ENCODE data around the gene FNBP1L.
"Not testable (repeated sequence)": the region's sequence is repeated elsewhere in the genome, so short reads cannot be mapped to it uniquely, and the experiment has no call there.

The FNBP1L gene

GRCh38 chr1:93467606-93468005 is 19.7 kb downstream of the FNBP1L start:
- TF ChIP-seq, protein P1, sequence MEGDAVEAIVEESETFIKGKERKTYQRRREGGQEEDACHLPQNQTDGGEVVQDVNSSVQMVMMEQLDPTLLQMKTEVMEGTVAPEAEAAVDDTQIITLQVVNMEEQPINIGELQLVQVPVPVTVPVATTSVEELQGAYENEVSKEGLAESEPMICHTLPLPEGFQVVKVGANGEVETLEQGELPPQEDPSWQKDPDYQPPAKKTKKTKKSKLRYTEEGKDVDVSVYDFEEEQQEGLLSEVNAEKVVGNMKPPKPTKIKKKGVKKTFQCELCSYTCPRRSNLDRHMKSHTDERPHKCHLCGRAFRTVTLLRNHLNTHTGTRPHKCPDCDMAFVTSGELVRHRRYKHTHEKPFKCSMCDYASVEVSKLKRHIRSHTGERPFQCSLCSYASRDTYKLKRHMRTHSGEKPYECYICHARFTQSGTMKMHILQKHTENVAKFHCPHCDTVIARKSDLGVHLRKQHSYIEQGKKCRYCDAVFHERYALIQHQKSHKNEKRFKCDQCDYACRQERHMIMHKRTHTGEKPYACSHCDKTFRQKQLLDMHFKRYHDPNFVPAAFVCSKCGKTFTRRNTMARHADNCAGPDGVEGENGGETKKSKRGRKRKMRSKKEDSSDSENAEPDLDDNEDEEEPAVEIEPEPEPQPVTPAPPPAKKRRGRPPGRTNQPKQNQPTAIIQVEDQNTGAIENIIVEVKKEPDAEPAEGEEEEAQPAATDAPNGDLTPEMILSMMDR (IDR thresholded peaks at IDR 0.05; ENCODE audit: insufficient read depth, low read depth, low read length, missing control alignments) = no peak
- no peak for DNase-seq (ENCODE audit: low read depth)
- H3K4me3 ChIP-seq (ENCODE audit: low read depth, low read length) = no peak overlapping the region

GRCh38 chr1:93468662-93469061 is 20.7 kb downstream of the FNBP1L start:
- TF ChIP-seq, protein P1 (IDR thresholded peaks at IDR 0.05; ENCODE audit: insufficient read depth, low read depth, low read length, missing control alignments) = no peak
- no peak for DNase-seq (ENCODE audit: low read depth)
- H3K4me3 ChIP-seq (ENCODE audit: low read depth, low read length) = no peak overlapping the region

DNA sequence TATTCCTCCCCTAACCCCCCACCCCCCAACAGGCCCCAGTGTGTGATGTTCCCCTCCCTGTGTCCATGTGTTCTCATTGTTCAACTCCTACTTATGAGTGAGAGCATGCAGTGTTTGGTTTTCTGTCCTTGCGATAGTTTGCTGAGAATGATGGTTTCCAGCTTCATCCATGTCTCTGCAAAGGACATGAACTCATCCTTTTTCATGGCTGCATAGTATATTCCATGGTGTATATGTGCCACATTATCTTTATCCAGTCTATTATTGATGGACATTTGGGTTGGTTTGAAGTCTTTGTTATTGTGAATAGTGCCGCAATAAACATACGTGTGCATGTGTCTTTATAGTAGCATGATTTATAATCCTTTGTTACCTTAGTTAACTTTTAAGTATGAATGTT is 21.3 kb downstream of the FNBP1L start:
- not testable (repeated sequence) for H3K4me3 ChIP-seq (ENCODE audit: low read depth, low read length); DNase-seq (ENCODE audit: low read depth)

GRCh38 chr1:93471284-93471683 is 23.4 kb downstream of the FNBP1L start:
- no peak overlapping the region for H3K4me3 ChIP-seq (ENCODE audit: low read depth, low read length)
- TF ChIP-seq, protein P1 (IDR thresholded peaks at IDR 0.05; ENCODE audit: insufficient read depth, low read depth, low read length, missing control alignments) = no peak
- DNase-seq (ENCODE audit: low read depth) = no peak

DNA sequence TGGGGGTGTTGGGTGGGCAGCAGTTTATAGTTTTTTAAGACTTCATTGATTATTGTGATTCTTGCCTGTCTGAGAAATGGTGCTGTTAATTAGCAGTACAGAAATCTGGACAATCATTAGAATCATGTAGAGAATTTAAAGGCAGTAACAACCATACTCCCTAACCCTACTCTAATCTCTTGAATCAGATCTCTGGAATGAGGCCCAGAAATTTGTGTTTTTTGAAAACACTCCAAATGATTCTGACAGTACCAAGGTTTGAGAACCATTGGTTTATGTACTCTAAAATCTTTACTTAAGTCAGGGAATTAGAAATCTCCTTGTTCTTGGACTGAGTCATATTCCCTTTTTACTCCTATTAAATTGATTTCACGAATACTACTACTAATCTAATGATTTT is 24.0 kb downstream of the FNBP1L start:
- DNase-seq (ENCODE audit: low read depth) = no peak
- TF ChIP-seq, protein P1 (IDR thresholded peaks at IDR 0.05; ENCODE audit: insufficient read depth, low read depth, low read length, missing control alignments) = no peak
- no peak overlapping the region for H3K4me3 ChIP-seq (ENCODE audit: low read depth, low read length)

GRCh38 chr1:93474321-93474720 is 26.4 kb downstream of the FNBP1L start:
- DNase-seq (ENCODE audit: low read depth) = no peak
- TF ChIP-seq, protein P1 (IDR thresholded peaks at IDR 0.05; ENCODE audit: insufficient read depth, low read depth, low read length, missing control alignments) = no peak
- no peak overlapping the region for H3K4me3 ChIP-seq (ENCODE audit: low read depth, low read length)

DNA sequence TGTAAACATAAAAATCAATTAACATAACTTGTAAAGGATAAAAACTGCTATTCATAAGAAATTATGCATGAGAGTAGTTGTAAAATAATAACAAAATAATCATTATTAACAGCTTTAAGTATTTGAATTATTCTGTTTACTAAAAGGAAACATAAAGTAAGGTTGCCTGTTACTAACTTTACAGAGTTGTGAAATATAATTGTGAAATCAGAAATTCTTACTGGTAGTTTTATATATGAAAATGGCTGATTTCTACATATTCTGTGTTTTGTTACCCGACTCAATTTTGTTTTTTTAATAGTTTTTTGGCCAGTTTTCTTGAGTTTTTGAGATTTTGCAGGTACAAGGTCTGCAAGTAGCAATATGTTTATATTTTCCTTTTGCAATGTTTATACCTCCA is 27.8 kb downstream of the FNBP1L start:
- H3K4me3 ChIP-seq (ENCODE audit: low read depth, low read length) = no peak overlapping the region
- TF ChIP-seq, protein P1 (IDR thresholded peaks at IDR 0.05; ENCODE audit: insufficient read depth, low read depth, low read length, missing control alignments) = no peak
- DNase-seq (ENCODE audit: low read depth) = no peak

GRCh38 chr1:93479133-93479745 is 31.3 kb downstream of the FNBP1L start:
- H3K4me3 ChIP-seq (ENCODE audit: low read depth, low read length); DNase-seq (ENCODE audit: low read depth): not testable (repeated sequence)

GRCh38 chr1:93481899-93482298 is 34.0 kb downstream of the FNBP1L start:
- not testable (repeated sequence) for H3K4me3 ChIP-seq (ENCODE audit: low read depth, low read length); DNase-seq (ENCODE audit: low read depth)
